ENCODE data around the gene ADAM23.

Gene ADAM23

GRCh38 chr2:206540757-206541156 is 97.4 kb downstream of the ADAM23 start:
- no peak for DNase-seq
- intact Hi-C loops (cut with DNase I), result no loop called here

- no peak for DNase-seq
- intact Hi-C loops (cut with DNase I), result no loop called here
Observed at GRCh38 chr2:206543073-206543472, 99.7 kb downstream of the ADAM23 start.

GRCh38 chr2:206548383-206548782 is 105.1 kb downstream of the ADAM23 start:
- intact Hi-C loops (cut with DNase I), result no loop called here
- no peak for DNase-seq

GRCh38 chr2:206555721-206556120 is 112.4 kb downstream of the ADAM23 start:
- intact Hi-C loops (cut with DNase I), result no loop called here

GRCh38 chr2:206556357-206556949 is 113.1 kb downstream of the ADAM23 start:
- intact Hi-C loops (cut with DNase I), result no loop called here
- DNase-seq, result peak in 1 of 42 donors; percentile 21

More at GRCh38 chr2:206555721-206556120, 112.4 kb downstream of the ADAM23 start:
- no peak for DNase-seq

GRCh38 chr2:206557321-206557720 is 114.0 kb downstream of the ADAM23 start:
- intact Hi-C loops (cut with DNase I), result no loop called here
- no peak for DNase-seq

- no peak for DNase-seq
- intact Hi-C loops (cut with DNase I), result no loop called here
Observed at GRCh38 chr2:206558492-206558891, 115.2 kb downstream of the ADAM23 start.

GRCh38 chr2:206561962-206562361 is 118.6 kb downstream of the ADAM23 start:
- intact Hi-C loops (cut with DNase I), result no loop called here
- no peak for DNase-seq

- peak in 11 of 42 donors; percentile 10 to 47 (median 20) for DNase-seq
- intact Hi-C loops (cut with DNase I), result no loop called here
Observed at GRCh38 chr2:206562375-206562774, 119.0 kb downstream of the ADAM23 start.

- no peak for DNase-seq
- intact Hi-C loops (cut with DNase I), result no loop called here
Observed at GRCh38 chr2:206563374-206563773, 120.0 kb downstream of the ADAM23 start.

GRCh38 chr2:206565666-206566065 is 122.3 kb downstream of the ADAM23 start:
- no peak for DNase-seq
- intact Hi-C loops (cut with DNase I), result no loop called here

GRCh38 chr2:206569470-206569869 is 126.1 kb downstream of the ADAM23 start:
- intact Hi-C loops (cut with DNase I), result no loop called here
- DNase-seq, result no peak

GRCh38 chr2:206570199-206570598 is 126.9 kb downstream of the ADAM23 start:
- intact Hi-C loops (cut with DNase I), result no loop called here

GRCh38 chr2:206572725-206573124 is 129.4 kb downstream of the ADAM23 start:
- DNase-seq, result no peak
- intact Hi-C loops (cut with DNase I), result no loop called here

More at GRCh38 chr2:206570199-206570598, 126.9 kb downstream of the ADAM23 start:
- DNase-seq, result no peak

GRCh38 chr2:206573793-206574192 is 130.5 kb downstream of the ADAM23 start:
- DNase-seq, result no peak
- intact Hi-C loops (cut with DNase I), result no loop called here

- intact Hi-C loops (cut with DNase I), result no loop called here
- DNase-seq, result peak; percentile 23 to 85 (median 59)
Observed at GRCh38 chr2:206584323-206585116, 141.2 kb downstream of the ADAM23 start.

- no peak for DNase-seq
- intact Hi-C loops (cut with DNase I), result no loop called here
Observed at GRCh38 chr2:206585335-206585734, 142.0 kb downstream of the ADAM23 start.

GRCh38 chr2:206586609-206587008 is 143.3 kb downstream of the ADAM23 start:
- intact Hi-C loops (cut with DNase I), result no loop called here

GRCh38 chr2:206597717-206598218 is 154.4 kb downstream of the ADAM23 start:
- DNase-seq, result peak in 6 of 42 donors; percentile 24 to 60 (median 39)
- intact Hi-C loops (cut with DNase I), result no loop called here

More at GRCh38 chr2:206586609-206587008, 143.3 kb downstream of the ADAM23 start:
- DNase-seq, result no peak

- intact Hi-C loops (cut with DNase I), result no loop called here
- DNase-seq, result no peak
Observed at GRCh38 chr2:206603243-206603642, 159.9 kb downstream of the ADAM23 start.

Data from head of caudate nucleus (tissue), 42 donors.